LNCAP (cell line): Measurements from ENCODE around the gene DUOXA1.

ENCODE experiments used
- TF ChIP-seq, protein P1 (sequence below): fragments of 450-650 bp; IDR thresholded peaks from 2 replicates; pipeline ENCODE4 v1.5.1; 2017; ENCODE audit warnings: mild to moderate bottlenecking

Gene DUOXA1

DNA sequence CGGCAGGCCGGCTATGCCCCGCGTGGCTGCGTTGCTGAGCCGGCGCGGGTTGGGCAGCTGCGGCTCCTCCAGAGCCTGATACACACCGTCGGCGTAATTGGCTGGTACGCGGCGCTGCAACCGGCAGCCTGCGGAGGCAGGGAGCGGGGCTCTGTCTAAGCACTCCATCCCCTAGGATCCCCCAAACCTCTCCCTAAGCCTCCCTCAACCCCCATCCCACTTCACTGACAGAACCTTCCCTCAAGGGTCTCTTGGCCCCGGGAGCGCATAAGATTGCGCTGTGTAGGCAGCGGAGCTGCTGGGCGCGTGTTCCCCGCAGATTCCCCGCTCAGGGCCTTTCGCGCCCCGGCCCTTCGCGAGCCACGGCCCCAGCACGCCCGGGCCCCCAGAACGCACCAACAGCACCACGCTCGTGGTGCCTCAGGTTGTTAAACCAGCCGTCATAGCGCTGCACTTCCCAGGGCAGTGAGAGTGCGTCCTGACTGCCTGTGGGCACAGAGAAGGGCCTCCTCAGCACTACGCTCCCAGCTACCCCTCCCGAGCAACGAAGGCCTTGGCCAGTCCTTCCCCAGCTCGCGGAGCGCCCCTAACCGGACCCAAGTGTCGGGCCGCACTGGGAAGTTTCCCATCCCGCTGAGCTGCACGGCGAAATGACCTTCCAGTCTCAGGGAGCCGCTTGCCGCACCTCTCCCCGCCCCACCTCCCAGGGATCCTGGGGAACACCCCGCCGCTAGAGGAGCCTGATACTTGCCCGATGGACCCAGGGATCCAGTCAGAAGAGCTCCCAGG is 16.9 kb downstream of the DUOXA1 start:
- TF ChIP-seq, protein P1, sequence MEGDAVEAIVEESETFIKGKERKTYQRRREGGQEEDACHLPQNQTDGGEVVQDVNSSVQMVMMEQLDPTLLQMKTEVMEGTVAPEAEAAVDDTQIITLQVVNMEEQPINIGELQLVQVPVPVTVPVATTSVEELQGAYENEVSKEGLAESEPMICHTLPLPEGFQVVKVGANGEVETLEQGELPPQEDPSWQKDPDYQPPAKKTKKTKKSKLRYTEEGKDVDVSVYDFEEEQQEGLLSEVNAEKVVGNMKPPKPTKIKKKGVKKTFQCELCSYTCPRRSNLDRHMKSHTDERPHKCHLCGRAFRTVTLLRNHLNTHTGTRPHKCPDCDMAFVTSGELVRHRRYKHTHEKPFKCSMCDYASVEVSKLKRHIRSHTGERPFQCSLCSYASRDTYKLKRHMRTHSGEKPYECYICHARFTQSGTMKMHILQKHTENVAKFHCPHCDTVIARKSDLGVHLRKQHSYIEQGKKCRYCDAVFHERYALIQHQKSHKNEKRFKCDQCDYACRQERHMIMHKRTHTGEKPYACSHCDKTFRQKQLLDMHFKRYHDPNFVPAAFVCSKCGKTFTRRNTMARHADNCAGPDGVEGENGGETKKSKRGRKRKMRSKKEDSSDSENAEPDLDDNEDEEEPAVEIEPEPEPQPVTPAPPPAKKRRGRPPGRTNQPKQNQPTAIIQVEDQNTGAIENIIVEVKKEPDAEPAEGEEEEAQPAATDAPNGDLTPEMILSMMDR, result no peak

DNA sequence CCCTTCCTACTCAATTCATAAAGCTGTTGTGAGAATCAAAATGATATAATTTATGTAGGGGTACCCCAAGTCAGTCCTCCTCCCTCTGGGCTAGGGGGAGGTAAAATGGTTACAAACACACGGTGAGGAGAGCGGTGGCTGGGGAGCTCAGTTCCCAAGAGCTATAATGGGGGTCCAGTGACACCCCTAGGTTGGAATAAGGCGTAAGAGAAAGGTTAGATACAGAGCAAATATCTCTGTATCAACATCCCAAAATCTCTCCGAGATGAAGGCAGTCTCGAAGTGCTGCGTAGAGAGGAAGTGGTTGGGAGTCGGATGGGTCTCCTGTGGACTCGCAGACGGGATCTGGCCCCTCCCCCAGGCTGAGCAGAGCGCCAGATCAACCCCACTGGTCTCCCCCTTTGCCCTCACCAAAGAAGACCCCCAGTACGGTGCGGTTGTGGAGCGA is 17.5 kb downstream of the DUOXA1 start:
- TF ChIP-seq, protein P1, result no peak

DNA sequence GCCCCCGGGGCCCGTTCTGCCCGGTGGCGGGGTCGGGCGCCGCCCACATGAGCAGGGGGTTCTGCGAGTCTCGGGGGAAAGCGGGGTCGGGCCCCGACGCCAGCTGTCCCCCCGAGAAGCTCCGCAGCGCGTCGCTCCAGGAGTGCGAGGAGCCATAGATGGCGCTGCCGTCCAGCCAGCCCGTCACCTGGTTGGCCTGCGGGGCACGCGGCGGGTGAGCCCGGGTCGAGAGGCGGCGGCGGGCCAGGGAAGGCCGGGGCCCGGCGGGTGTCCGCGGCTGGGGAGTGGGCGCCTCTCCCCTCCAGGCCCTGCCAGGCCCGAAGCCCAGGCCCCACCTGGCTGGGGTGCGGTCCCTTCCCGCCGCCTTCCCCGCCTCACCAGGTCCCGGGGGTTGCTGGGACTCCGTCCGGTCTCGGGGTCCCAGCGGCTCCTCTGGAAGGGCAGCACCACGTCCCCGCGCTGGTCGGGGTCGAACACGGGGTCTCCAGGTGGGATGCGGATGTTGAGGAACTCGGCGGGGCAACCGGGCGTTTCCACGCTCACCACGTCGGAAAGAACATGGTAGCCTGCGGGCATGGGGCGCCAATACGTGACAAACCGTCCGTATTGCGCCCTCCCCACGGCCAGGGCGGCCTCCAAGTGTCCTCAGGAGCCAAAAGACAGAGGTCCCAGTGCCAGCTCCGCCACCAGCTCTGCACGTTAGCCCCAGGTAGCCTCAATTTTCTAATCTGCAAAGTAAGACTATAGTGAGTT is 18.1 kb downstream of the DUOXA1 start:
- TF ChIP-seq, protein P1, result no peak

DNA sequence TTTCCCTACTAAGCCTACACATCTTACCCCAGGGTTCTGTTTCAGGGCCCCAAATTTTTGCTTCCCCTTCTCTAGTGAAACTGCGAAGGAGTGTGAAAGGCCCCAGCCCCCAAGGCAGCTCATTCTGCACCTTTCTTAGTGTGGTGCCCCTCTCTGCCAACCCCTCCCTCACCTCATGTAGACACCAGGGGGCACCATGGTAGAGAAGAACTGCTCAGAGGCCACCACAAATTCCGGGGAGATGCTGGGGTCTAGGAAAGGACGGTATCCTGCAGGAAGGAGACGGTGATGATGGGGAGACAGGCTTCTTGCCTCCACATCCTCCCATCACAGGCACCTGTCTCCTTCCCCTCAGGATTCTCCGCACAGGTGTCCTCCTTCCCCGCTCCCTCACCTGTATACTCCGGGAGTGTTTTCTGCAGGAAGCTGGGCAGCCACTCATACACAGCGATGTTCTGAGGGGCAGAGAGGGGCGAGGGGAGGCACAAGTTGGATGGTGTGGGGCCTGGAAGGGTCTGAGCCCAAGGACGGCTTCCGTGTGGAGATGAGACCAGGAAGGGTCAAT is 19.3 kb downstream of the DUOXA1 start:
- TF ChIP-seq, protein P1, result no peak

DNA sequence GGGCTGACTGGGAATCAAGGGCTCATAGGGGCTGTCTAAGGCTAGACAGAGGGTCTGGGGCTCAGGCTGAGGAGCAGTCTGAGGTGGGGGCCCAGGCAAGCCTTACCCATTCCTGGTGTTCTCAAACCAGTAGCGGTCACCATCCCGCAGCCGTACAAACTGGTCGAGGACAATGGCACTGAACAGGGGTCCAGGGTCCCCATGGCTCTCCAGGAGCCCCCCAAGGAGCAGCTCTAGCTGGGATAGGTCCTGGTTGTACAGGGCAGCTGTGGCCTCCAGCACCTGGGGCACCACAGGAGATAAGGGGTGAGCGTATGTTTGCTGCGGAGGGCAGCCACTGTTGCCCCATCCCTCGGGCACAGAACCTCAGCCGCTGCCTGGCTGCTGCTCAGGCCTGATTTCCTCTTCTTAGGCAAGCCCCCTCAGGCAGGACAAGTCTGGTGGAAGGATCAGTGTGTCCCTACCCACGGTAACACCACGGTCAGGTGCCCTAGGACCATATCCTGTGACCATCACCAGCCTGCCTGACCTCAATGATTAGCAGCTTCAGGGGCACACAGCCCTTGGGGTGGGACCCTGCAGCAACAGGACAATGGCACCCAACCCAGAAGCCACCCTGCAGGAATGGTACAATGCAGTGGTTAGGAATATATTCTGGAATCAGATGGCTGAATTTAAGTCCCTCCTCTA is 21.6 kb downstream of the DUOXA1 start:
- TF ChIP-seq, protein P1, result no peak

DNA sequence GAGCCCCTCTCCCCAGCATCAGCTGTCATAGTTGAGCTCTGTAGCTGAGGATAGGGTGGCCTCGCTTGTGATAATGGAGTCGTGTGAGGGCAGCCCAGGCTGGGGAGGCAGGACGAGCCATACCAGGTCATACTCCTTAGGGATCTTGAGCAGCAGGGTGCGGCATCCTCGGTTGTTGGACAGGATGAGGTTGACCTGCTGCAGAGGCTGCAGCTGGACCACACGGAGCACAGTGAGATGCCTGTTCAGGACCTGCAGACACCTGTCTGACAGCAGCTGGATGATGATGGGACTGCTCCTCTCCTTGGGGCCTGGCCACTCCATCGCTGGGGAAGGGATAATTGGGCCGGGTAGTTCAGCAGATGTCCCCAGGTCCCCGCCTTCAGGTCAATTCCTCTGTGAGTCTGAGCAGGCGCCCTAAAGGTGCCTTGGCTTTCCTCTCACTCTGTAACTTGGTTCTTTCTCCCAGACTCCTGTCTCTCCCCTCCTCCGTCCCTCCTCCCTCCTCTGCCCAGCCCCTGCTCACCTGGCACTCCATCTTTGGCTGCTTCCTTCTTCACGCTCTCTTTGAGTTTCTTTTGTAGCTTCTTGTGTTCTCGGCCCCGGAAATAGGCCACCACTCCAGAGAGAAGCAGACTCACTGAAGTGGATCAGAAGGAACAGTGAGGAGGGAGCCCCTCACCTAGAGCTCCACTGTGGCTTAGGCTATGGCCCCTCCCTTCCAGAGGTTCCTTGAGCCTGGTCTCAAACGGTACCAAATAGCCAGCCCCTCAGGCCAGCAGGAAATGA is 23.5 kb downstream of the DUOXA1 start:
- TF ChIP-seq, protein P1, result no peak
